Fibroblast of the conjunctiva (primary cell): ENCODE data around the gene CD19.
"Not testable (repeated sequence)": the region's sequence is repeated elsewhere in the genome, so short reads cannot be mapped to it uniquely, and the experiment has no call there.

Experiments
- DNase-seq: peaks from one replicate; pipeline ENCODE4 v3.0.0-alpha.2; 2010; ENCODE audit warnings: low read depth

CD19 gene

DNA sequence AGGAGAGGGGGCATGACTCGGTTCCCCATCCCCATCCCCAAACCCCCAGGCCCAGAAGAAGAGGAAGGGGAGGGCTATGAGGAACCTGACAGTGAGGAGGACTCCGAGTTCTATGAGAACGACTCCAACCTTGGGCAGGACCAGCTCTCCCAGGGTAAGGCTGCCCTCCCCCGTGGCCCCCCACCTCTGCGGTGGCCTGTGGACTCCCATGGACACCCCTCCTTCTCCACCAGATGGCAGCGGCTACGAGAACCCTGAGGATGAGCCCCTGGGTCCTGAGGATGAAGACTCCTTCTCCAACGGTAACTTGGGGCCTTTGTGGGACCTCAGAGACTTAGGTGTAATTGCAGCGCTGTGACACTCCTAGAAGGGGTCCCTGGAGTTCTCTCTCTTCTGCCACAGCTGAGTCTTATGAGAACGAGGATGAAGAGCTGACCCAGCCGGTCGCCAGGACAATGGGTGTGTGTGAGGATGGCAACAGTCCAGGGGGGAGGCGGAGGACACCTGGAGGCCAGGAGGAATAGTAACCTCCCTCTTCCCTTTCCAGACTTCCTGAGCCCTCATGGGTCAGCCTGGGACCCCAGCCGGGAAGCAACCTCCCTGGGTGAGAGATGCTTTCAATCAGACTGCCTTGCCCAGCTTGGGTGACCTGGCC lies 5.6 kb downstream of the CD19 start:
- no peak for DNase-seq

DNA sequence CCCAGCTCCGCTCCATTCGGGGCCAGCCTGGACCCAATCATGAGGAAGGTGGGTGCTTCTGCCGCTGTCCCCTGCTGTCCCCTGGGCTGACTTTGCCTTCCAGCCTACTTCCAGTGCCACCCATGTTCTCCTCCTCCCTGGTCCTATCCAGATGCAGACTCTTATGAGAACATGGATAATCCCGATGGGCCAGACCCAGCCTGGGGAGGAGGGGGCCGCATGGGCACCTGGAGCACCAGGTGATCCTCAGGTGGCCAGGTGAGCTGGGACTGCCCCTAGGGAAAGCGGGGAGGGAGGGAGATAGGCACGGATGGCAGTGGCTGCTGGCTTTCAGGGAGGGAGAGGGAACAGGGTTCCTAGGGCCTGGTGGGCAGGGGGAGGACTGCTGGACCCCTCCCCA lies 7.0 kb downstream of the CD19 start:
- DNase-seq = no peak

DNA sequence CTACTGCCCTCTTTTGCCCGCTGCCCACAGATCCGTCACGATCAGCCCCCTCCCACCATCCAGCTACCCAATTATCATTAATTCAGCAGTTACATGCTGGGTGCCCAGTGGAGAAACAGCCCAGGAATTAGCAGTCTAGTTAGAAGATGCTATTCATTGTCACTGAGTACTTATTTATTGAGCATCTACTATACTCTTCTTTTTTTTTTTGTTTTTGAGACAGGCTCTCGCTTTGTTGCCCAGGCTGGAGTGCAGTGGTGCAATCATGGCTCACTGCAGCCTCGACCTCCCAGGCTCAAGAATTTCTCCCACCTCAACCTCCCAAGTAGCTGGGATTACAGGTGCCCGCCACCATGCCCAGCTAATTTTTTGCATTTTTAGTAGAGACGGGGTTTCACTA lies 8.1 kb downstream of the CD19 start:
- DNase-seq = not testable (repeated sequence)

DNA sequence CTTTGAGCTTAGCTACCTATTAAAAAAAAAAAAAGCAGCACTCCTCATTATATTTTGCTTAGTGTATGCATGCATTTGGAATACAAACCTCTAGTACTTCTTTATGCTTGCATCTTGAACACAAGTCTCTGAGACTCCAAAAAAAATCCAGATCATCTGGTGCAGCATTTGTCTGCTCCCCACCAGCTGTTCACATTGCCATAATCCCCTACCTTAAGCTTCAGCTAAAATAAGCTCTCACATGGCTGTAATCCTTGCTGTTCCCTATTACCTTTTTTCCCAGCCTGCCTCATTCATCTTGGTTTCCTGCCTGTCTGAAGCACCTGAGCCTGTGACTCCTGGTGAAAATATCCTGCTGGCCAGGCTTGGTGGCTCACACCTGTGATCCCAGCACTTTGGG lies 11.5 kb downstream of the CD19 start:
- no peak for DNase-seq

DNA sequence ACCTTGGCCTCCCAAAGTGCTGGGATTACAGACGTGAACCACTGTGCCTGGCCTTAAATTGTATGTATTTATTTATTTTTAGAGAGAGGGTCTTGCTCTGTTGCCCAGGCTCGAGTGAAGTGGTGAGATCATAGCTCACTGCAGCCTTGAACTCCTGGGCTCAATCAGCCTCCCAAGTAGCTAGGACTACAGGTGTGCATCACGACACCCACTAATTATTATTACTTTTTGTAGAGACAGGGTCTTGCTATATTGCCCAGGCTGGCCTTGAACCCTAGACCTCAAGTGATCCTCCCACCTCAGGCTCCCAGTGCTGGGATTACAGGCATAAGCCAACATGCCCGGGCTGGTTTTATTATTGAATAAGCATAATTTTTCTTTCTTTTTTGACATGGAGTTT lies 14.9 kb downstream of the CD19 start:
- DNase-seq = no peak

DNA sequence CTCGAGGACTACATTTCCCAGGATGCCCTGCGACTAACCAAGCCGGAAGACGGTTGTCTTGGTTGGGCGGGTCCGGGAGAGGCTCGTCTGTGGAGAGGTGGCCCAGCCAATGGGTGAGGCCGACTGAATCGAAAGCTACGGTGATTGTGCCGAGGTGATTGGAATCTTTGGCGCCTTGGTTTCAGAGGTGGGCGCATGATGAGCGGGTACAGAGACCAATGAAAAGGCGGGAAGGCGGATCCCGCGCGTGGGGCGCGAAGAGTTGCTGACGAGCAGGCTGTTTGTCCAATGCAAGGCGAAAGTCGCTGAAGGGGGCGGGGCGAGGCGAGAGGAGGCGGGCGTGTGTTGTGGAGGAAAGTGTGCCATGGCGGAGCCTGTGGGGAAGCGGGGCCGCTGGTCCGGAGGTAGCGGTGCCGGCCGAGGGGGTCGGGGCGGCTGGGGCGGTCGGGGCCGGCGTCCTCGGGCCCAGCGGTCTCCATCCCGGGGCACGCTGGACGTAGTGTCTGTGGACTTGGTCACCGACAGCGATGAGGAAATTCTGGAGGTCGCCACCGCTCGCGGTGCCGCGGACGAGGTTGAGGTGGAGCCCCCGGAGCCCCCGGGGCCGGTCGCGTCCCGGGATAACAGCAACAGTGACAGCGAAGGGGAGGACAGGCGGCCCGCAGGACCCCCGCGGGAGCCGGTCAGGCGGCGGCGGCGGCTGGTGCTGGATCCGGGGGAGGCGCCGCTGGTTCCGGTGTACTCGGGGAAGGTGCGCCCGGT lies 19.1 kb downstream of the CD19 start, which contains the start of gene NFATC2IP:
Gene NFATC2IP, plus strand, starts transcription at position 290 of the 762 bp plus-strand sequence. Its CDS starts 75 bp downstream, at position 365.
- peak; percentile 100 for DNase-seq

DNA sequence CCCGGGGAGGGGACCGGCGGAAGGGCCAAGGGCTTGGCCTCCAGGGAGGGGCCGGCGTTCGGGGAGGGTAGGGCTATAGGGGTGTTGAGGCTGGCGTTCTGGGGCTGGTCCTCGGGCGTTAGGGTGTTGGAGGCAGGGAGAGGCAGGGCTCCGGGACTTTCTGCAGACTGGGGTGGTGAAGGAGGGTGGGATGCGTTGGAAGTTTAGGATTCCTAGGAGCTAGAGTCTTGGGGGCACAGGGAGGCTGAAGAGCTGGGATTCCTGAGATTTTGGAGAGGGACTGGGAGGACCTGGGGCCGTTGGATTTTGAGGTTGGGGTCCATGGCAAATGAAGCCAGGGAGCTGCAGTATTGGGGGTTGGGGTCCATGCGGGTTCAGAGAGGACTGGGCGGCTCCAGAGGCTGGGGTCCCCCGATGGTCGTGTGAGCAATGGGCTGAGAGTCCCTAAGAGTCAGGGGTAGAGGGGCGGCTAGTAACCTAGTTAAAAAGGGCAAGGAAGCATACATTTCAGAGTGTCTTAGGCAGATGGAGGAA lies 19.7 kb downstream of the CD19 start:
- no peak for DNase-seq

DNA sequence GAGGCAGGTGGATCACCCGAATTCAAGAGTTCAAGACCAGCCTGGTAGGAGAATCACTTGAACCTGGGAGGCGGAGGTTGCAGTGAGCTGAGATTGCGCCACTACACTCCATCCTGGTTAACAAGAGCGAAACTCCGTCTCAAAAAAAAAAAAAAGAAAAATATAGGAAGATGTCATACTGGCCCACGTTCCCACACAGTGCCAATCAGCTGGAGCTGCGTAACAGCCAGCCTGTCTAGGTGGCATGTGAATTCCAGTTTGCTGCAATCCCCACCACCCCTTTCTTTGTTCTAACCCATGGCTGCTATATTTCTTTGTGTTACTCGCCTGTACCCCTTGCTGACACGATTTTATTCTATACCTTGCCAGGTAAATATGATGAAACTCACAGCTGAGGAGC lies 26.4 kb downstream of the CD19 start:
- no peak for DNase-seq

DNA sequence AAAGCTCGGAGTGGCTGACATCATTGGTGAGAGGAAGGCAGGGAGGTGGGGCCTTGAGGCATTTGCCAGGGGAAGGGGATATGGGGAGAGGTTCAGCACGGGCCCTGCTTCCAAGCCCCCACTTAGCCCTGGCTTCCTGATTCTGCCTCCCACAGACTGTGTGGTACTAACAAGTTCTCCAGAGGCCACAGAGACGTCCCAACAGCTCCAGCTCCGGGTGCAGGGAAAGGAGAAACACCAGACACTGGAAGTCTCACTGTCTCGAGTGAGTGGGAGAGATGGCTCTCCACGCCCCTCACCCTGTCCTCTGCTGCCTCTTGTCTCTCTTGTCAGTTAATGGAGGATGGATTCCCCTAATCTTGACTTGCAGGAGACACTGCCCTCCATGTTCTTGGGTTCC lies 27.1 kb downstream of the CD19 start:
- DNase-seq = no peak

DNA sequence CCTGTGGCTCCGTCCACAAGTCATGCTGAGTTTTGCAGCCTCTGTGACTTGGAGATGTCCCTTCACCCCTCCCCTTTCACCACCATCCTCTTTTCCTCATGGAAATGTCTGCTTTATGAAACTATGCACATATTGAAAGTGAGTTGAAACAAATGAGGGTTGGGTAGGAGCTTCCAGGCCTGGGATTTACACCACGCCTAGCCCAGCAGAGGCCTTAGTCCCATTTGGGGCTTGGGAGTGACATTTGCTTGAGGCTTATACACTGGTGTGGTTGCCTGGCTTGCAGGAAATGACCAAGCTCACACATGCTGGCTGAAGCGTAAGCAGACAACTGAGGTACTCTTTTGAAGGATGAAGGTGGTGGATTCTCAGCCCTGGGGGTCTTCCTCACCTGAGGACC lies 32.3 kb downstream of the CD19 start:
- no peak for DNase-seq

DNA sequence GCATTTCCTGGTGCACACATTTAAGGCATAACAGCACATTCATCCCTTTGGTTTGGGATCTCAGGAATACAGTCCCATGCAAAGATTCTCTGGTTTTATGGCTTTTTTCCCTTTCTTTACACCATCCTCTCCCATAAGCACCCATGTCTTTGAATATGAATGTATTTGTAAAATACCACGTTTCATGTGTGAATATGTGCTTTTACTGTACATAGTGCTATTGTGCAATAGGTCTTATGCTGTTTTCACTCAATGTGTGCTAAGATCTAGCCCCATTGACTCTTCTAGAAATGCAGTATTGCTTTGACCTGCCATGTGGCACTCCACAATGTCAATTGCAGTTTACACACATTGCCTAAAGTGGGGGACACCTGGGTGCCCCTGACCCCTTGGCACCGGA lies 32.7 kb downstream of the CD19 start:
- DNase-seq = no peak

DNA sequence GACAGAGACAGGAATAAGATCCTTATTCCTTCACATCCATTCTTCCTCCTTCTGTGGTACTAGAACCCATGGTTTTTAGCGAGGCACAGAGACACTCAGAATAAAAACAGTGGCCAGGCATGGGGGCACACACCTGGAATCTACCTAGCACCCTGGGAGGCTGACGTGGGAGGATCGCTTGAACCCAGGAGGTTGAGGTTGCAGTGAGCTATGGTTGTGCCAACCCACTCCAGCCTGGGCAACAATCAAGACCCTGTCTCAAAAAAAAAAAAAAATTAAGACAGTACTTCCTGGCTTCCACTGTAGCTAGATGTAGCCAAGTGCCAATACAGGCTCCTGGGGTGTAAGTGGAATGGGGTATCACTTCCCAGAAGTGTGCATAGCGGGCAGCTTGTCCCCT lies 35.4 kb downstream of the CD19 start:
- DNase-seq = no peak

DNA sequence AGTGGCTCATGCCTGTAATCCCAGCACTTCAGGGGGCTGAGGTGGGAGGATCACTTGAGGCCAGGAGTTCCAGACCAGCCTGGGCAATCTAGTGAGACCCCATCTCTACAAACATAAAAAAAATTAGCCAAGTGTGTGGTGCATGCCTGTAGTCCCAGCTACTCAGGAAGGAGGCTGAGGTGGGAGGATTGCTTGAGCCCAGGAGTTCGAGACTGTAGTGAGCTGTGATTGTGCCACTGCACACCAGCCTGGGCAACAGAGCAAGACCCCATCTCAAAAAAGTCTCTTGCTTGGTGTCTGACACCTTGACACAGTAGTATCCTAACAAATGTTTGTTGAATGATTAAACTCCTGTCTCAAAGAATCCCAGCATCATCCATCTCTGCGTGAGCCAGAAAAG lies 37.9 kb downstream of the CD19 start:
- DNase-seq = not testable (repeated sequence)

DNA sequence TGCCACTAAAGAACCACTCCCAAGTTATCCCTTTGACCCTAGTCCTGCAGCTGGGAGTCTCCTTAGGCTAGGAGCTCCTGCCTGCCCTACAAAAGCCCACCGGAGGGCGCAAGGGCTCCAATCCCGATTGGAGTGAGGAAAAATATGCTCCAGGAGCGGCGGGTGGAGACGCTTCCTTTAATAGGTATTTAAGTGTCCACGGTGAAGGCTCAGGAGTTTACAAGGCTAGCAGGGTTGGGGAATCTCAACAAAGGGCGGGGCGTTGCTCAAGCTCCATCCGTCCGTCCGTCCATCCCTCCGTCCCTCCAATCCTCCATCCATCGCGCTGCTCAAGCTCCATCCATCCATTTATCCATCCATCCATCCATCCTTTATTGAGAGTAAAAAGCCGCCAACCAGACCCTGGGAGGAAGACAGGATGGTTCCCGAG lies 42.3 kb downstream of the CD19 start:
- peak; percentile 36 for DNase-seq

DNA sequence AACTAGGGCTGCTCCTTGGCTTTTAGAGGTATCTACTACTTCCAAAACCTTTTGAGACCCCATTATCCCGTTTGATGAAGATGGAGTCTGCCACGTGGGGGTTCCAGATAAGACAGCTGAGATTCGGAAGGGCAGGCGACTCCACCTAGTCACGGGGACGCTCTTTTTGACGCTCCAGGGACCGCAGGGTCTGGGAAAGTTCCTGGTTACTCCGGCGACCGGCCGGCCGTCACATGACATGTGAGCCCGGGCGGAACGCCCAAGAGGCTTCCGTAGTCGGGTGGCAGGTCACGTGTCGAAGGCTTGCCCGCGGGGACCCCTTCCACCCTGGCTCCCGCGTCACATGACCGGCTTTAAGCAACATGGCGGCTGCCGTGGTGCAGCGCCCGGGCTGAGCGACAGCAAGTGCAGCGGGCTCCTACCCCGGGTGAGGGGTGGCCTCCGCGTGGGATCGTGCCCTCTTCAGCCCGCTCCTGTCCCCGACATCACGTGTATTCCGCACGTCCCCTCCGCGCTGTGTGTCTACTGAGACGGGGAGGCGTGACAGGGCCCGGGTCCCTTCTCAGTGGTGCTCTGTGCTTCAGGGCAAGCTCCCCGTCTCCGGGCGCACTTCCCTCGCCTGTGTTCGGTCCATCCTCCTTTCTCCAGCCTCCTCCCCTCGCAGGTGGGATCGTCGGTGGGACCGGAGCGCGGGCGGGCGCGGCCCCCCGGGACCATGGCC lies 42.8 kb downstream of the CD19 start, which contains the start of gene SPNS1:
Gene SPNS1, plus strand, starts transcription at position 342 of the 721 bp plus-strand sequence. Its CDS starts 374 bp downstream, at position 716.
- DNase-seq = peak; percentile 95

DNA sequence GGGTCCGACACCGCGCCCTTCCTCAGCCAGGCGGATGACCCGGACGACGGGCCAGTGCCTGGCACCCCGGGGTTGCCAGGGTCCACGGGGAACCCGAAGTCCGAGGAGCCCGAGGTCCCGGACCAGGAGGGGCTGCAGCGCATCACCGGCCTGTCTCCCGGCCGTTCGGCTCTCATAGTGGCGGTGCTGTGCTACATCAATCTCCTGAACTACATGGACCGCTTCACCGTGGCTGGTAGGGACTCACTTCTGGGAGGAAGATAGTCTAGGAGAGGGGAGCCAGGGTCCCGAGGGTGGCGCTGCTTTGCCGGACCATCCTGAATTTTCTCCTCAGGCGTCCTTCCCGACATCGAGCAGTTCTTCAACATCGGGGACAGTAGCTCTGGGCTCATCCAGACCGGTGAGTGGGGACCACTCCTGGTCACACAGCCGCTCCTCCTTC lies 43.4 kb downstream of the CD19 start:
- no peak for DNase-seq

DNA sequence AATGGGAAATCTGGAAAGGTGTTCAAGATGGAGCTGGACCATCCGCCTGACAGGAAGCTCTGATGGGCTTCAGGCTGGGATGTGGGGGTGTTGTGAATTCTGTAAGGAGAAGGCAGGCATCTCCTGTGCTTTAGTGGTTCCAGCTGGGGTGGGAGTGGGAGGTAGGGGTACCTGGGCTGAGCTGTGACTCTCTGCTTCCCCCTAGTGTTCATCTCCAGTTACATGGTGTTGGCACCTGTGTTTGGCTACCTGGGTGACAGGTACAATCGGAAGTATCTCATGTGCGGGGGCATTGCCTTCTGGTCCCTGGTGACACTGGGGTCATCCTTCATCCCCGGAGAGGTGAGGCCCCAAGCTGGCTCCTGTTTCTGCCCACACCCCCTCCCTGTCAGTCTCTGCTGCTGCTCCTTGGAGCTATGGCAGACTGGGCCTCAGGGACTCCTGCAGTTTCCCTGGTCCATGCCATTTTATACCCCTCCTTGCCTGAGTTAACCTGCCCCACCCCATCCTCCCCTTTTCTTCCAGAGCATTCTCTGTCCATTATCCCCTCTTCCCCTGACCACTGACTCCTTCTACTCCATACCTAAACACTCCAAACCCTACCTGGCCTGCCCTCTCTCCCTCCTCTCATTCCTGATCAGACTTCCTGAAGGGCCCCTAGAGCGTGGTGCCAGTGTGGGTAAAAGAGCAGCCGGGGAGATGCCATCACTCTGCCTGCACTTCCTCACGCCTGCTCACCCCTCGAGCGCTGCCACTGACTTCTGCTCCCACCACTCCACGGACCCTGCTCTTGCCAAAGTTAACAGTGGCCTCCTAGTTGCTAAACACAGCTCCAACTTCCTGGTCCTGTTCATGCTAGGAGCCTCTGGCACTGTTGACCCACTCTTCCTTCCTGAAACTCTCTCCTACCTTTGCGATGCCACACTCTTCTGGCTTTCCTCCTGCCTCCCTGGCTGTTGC lies 46.2 kb downstream of the CD19 start:
- DNase-seq = no peak

DNA sequence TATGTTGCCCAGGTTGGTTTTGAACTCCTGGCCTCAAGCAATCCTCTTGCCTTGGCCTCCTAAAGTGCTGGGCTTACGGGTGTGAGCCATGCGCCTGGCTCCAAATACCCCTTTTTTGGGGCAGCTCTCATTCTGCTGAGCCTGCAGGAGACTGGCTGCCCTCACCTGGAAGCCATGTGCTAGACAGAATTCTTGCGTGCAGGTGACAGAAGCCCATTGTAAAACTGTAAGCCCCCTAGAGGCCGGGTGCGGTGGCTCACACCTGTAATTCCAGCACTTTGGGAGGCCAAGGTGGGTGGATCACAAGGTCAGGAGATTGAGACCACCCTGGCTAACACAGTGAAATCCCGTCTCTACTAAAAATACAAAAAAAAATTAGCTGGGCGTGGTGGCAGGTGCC lies 48.6 kb downstream of the CD19 start:
- DNase-seq = not testable (repeated sequence)

DNA sequence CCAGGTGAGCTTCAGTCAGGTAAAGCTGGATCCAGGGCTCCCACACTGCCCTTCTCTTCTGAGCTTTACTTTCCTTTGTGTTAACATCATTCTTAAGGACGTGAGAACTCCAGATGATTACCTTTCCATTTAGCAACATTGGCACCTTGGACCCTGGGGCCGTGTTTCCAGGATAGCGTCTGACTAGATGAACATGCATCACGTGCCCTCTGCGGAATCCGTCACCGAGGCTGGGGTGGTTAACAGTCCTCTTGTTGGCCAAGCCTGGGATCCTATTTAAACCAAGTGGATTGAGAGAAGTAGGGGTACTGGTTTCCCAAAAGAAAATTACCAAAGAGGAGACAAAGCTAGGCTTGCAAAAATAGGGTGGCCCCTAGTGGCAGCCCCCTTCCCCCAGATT lies 49.2 kb downstream of the CD19 start:
- no peak for DNase-seq

DNA sequence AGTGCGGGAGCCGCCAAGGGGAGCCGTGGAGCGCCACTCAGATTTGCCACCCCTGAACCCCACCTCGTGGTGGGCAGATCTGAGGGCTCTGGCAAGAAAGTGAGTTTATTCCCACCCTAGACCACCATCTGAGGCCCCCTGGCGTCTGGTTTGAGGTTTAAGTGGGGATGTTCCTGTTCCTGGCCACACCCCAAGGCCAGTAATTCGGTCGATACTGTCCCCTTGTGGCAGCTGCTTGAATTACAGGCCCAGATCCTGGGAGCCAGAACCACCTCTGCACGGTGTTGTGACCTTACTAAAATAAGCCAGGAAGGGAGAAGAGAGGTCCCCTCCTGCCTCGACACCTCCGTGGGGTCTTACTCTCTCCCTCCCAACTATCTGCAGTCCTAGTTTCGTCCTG lies 49.7 kb downstream of the CD19 start:
- DNase-seq = no peak

DNA sequence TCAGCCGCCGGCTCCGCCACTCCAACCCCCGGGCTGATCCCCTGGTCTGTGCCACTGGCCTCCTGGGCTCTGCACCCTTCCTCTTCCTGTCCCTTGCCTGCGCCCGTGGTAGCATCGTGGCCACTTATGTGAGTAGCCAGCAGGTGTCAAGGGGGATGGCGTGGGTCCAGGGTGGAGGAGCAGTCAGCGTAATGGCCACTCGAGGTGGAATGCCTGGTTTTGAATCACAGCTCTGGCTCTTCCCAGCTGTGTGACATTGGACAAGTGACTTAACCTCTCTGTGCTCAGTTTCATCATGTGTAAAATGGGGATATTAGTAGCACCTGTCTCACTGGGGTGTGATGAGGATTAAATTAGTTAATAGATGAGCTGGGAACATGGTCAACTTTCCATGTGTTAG lies 50.6 kb downstream of the CD19 start:
- no peak for DNase-seq
